ENCODE data around the gene STOX2.

The STOX2 gene

GRCh38 chr4:183919141-183919540 is 14.0 kb downstream of the STOX2 start:
- Histone ChIP-seq H3K4me1 (ENCODE audit: control insufficient read depth in 1 of 2, insufficient read depth in 2 of 2, low read length in 2 of 2) (no peaks in the 10 kb centered on the region), H3K79me1 (ENCODE audit: low read length) (no peaks in the 10 kb centered on the region), H2AFZ (ENCODE audit: insufficient read depth, low read length, poor library complexity) (no peak overlapping the region), H4K8ac (ENCODE audit: low read depth, low read length) (no peak overlapping the region), H3K9me3 (ENCODE audit: insufficient read depth, low read depth, low read length) (no peaks in the 10 kb centered on the region), H3K9ac (ENCODE audit: low read length) (no peak overlapping the region), H4K12ac (ENCODE audit: low read depth, low read length) (no peak overlapping the region), H2AK5ac (ENCODE audit: low read length) (no peak overlapping the region), H2BK120ac (ENCODE audit: insufficient read depth, low read length, poor library complexity) (no peak overlapping the region), H3K79me2 (ENCODE audit: control insufficient read depth, insufficient read depth, low read length, poor library complexity) (no peaks in the 10 kb centered on the region), H3K36me3 (ENCODE audit: control insufficient read depth in 1 of 2, insufficient read depth in 2 of 2, low read length in 2 of 2) (no peaks in the 10 kb centered on the region), H2BK12ac (ENCODE audit: low read length) (no peak overlapping the region), H3K4ac (ENCODE audit: low read depth, low read length) (no peak overlapping the region), H2BK5ac (ENCODE audit: low read depth, low read length, poor library complexity) (no peak overlapping the region), H3K27ac (ENCODE audit: low read depth, low read length) (no peak overlapping the region), H3K18ac (ENCODE audit: low read length) (no peak overlapping the region), H3K23ac (ENCODE audit: low read length) (no peak overlapping the region), H3K4me2 (ENCODE audit: low read length) (no peak overlapping the region), H3K4me3 (ENCODE audit: low read depth, low read length) (no peak overlapping the region), H4K91ac (ENCODE audit: low read depth, low read length) (no peak overlapping the region), H3K14ac (ENCODE audit: low read length) (no peak overlapping the region), H3K27me3 (ENCODE audit: insufficient read depth, low read length) (no peaks in the 10 kb centered on the region)
- no peak for DNase-seq
- no CpG with 5 or more reads among the region's 12 CpGs for WGBS (ENCODE audit: extremely low coverage, insufficient coverage, insufficient read length)

GRCh38 chr4:183920512-183920911 is 15.4 kb downstream of the STOX2 start:
- no peak overlapping the region for H3K23ac ChIP-seq (ENCODE audit: low read length)
- no peak overlapping the region for H2AK5ac ChIP-seq (ENCODE audit: low read length)
- H3K36me3 ChIP-seq (ENCODE audit: control insufficient read depth in 1 of 2, insufficient read depth in 2 of 2, low read length in 2 of 2) = no peaks in the 10 kb centered on the region
- H2BK5ac ChIP-seq (ENCODE audit: low read depth, low read length, poor library complexity) = no peak overlapping the region
- H3K27ac ChIP-seq (ENCODE audit: low read depth, low read length) = no peak overlapping the region
- H2BK12ac ChIP-seq (ENCODE audit: low read length) = no peak overlapping the region
- no peaks in the 10 kb centered on the region for H3K27me3 ChIP-seq (ENCODE audit: insufficient read depth, low read length)
- no peaks in the 10 kb centered on the region for H3K79me2 ChIP-seq (ENCODE audit: control insufficient read depth, insufficient read depth, low read length, poor library complexity)
- no peak overlapping the region for H3K4me3 ChIP-seq (ENCODE audit: low read depth, low read length)
- H3K4ac ChIP-seq (ENCODE audit: low read depth, low read length) = no peak overlapping the region
- H3K14ac ChIP-seq (ENCODE audit: low read length) = no peak overlapping the region
- H4K12ac ChIP-seq (ENCODE audit: low read depth, low read length) = no peak overlapping the region
- no peak overlapping the region for H4K8ac ChIP-seq (ENCODE audit: low read depth, low read length)
- H2AFZ ChIP-seq (ENCODE audit: insufficient read depth, low read length, poor library complexity) = no peak overlapping the region
- no peak overlapping the region for H4K91ac ChIP-seq (ENCODE audit: low read depth, low read length)
- H3K9ac ChIP-seq (ENCODE audit: low read length) = no peak overlapping the region
- no peak overlapping the region for H2BK120ac ChIP-seq (ENCODE audit: insufficient read depth, low read length, poor library complexity)
- no peak overlapping the region for H3K4me2 ChIP-seq (ENCODE audit: low read length)
- no peaks in the 10 kb centered on the region for H3K9me3 ChIP-seq (ENCODE audit: insufficient read depth, low read depth, low read length)
- no peaks in the 10 kb centered on the region for H3K4me1 ChIP-seq (ENCODE audit: control insufficient read depth in 1 of 2, insufficient read depth in 2 of 2, low read length in 2 of 2)
- H3K79me1 ChIP-seq (ENCODE audit: low read length) = no peaks in the 10 kb centered on the region
- no CpG with 5 or more reads among the region's 3 CpGs for WGBS (ENCODE audit: extremely low coverage, insufficient coverage, insufficient read length)
- H3K18ac ChIP-seq (ENCODE audit: low read length) = no peak overlapping the region
- DNase-seq = no peak

GRCh38 chr4:183921335-183921734 is 16.2 kb downstream of the STOX2 start:
- no peak overlapping the region for H2AK5ac ChIP-seq (ENCODE audit: low read length)
- H2BK12ac ChIP-seq (ENCODE audit: low read length) = no peak overlapping the region
- no CpG with 5 or more reads among the region's 2 CpGs for WGBS (ENCODE audit: extremely low coverage, insufficient coverage, insufficient read length)
- no peak for DNase-seq
- no peak overlapping the region for H3K27ac ChIP-seq (ENCODE audit: low read depth, low read length)
- no peaks in the 10 kb centered on the region for H3K4me1 ChIP-seq (ENCODE audit: control insufficient read depth in 1 of 2, insufficient read depth in 2 of 2, low read length in 2 of 2)
- H3K4ac ChIP-seq (ENCODE audit: low read depth, low read length) = no peak overlapping the region
- no peak overlapping the region for H2BK120ac ChIP-seq (ENCODE audit: insufficient read depth, low read length, poor library complexity)
- H2BK5ac ChIP-seq (ENCODE audit: low read depth, low read length, poor library complexity) = no peak overlapping the region
- H3K36me3 ChIP-seq (ENCODE audit: control insufficient read depth in 1 of 2, insufficient read depth in 2 of 2, low read length in 2 of 2) = no peaks in the 10 kb centered on the region
- H3K79me2 ChIP-seq (ENCODE audit: control insufficient read depth, insufficient read depth, low read length, poor library complexity) = no peaks in the 10 kb centered on the region
- no peak overlapping the region for H2AFZ ChIP-seq (ENCODE audit: insufficient read depth, low read length, poor library complexity)
- H3K79me1 ChIP-seq (ENCODE audit: low read length) = no peaks in the 10 kb centered on the region
- H3K9ac ChIP-seq (ENCODE audit: low read length) = no peak overlapping the region
- H3K4me3 ChIP-seq (ENCODE audit: low read depth, low read length) = no peak overlapping the region
- no peaks in the 10 kb centered on the region for H3K9me3 ChIP-seq (ENCODE audit: insufficient read depth, low read depth, low read length)
- no peak overlapping the region for H4K12ac ChIP-seq (ENCODE audit: low read depth, low read length)
- no peak overlapping the region for H4K91ac ChIP-seq (ENCODE audit: low read depth, low read length)
- no peak overlapping the region for H3K14ac ChIP-seq (ENCODE audit: low read length)
- H3K27me3 ChIP-seq (ENCODE audit: insufficient read depth, low read length) = no peaks in the 10 kb centered on the region
- no peak overlapping the region for H4K8ac ChIP-seq (ENCODE audit: low read depth, low read length)
- H3K23ac ChIP-seq (ENCODE audit: low read length) = no peak overlapping the region
- H3K18ac ChIP-seq (ENCODE audit: low read length) = no peak overlapping the region
- H3K4me2 ChIP-seq (ENCODE audit: low read length) = no peak overlapping the region

GRCh38 chr4:183924362-183925044 is 19.4 kb downstream of the STOX2 start:
- H3K36me3 ChIP-seq (ENCODE audit: control insufficient read depth in 1 of 2, insufficient read depth in 2 of 2, low read length in 2 of 2) = no peaks in the 10 kb centered on the region
- no peak overlapping the region for H3K18ac ChIP-seq (ENCODE audit: low read length)
- H3K9ac ChIP-seq (ENCODE audit: low read length) = no peak overlapping the region
- no peak for DNase-seq
- H3K79me1 ChIP-seq (ENCODE audit: low read length) = no peaks in the 10 kb centered on the region
- no peak overlapping the region for H3K4me3 ChIP-seq (ENCODE audit: low read depth, low read length)
- H2BK12ac ChIP-seq (ENCODE audit: low read length) = no peak overlapping the region
- no peaks in the 10 kb centered on the region for H3K9me3 ChIP-seq (ENCODE audit: insufficient read depth, low read depth, low read length)
- no peak overlapping the region for H4K8ac ChIP-seq (ENCODE audit: low read depth, low read length)
- H3K27me3 ChIP-seq (ENCODE audit: insufficient read depth, low read length) = no peaks in the 10 kb centered on the region
- H4K91ac ChIP-seq (ENCODE audit: low read depth, low read length) = no peak overlapping the region
- no peak overlapping the region for H2BK120ac ChIP-seq (ENCODE audit: insufficient read depth, low read length, poor library complexity)
- no peak overlapping the region for H2BK5ac ChIP-seq (ENCODE audit: low read depth, low read length, poor library complexity)
- no peak overlapping the region for H3K23ac ChIP-seq (ENCODE audit: low read length)
- H3K79me2 ChIP-seq (ENCODE audit: control insufficient read depth, insufficient read depth, low read length, poor library complexity) = no peaks in the 10 kb centered on the region
- no peak overlapping the region for H2AK5ac ChIP-seq (ENCODE audit: low read length)
- no peak overlapping the region for H3K27ac ChIP-seq (ENCODE audit: low read depth, low read length)
- H3K4me1 ChIP-seq (ENCODE audit: control insufficient read depth in 1 of 2, insufficient read depth in 2 of 2, low read length in 2 of 2) = no peaks in the 10 kb centered on the region
- no peak overlapping the region for H3K14ac ChIP-seq (ENCODE audit: low read length)
- H4K12ac ChIP-seq (ENCODE audit: low read depth, low read length) = no peak overlapping the region
- no peak overlapping the region for H3K4ac ChIP-seq (ENCODE audit: low read depth, low read length)
- no peak overlapping the region for H2AFZ ChIP-seq (ENCODE audit: insufficient read depth, low read length, poor library complexity)
- no CpG with 5 or more reads among the region's 12 CpGs for WGBS (ENCODE audit: extremely low coverage, insufficient coverage, insufficient read length)
- H3K4me2 ChIP-seq (ENCODE audit: low read length) = no peak overlapping the region
